Hematopoietic multipotent progenitor cell treated with erythropoietin and hydrocortisone succinate and interleukin-3 and kit ligand, for 17 days (in vitro differentiated cells): ENCODE data around the gene PTPRN2.
"Not testable (repeated sequence)": the region's sequence is repeated elsewhere in the genome, so short reads cannot be mapped to it uniquely, and the experiment has no call there.

Experiments
- DNase-seq: peaks from one replicate; pipeline ENCODE4 v3.0.0-alpha.2; 2015; ENCODE audit warnings: low spot score

The PTPRN2 gene

DNA sequence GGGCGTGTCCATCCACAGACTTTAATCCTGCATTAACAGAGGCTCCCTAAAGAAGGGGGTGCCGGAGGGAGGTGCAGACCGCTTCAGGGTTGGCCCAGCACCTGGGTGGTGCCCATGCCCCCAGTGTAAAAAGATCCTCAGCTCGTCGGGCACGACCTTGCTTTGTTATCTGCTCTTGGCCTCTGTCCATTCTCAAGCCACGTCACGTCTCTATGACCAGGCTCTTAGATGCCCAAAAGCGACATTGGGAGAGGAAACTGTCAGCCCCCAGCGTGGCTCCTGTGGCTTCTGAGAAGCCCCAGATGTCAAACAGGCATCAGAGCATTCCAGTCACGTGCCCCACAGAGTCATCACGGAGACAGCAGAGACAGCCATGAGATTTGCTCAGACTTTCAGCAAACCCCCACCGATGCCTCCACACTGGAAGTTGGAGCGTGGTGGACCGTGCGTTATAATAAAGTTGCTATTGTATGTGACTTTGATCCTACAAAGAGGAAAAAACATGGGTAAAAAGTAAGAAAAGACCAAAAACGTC lies 55.5 kb downstream of the PTPRN2 start:
- no peak for DNase-seq

DNA sequence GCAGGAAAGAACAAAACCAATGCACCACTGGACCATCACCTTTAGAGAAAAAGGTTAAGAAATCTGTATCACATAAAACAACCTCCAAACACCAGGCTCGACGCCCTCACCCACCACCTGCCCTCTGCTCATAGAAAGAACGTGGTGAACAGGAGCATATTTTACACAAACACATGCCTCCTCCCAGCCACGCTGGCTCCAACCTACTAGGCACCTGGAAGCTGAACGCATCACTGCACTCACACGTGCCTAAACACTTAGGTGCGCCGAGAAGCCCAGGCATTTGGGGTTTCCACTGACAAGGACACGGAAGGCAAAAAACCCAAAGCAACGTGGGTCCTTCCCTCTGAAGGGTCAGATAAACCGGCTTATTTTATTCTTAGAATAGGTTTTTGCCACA lies 56.0 kb downstream of the PTPRN2 start:
- no peak for DNase-seq

DNA sequence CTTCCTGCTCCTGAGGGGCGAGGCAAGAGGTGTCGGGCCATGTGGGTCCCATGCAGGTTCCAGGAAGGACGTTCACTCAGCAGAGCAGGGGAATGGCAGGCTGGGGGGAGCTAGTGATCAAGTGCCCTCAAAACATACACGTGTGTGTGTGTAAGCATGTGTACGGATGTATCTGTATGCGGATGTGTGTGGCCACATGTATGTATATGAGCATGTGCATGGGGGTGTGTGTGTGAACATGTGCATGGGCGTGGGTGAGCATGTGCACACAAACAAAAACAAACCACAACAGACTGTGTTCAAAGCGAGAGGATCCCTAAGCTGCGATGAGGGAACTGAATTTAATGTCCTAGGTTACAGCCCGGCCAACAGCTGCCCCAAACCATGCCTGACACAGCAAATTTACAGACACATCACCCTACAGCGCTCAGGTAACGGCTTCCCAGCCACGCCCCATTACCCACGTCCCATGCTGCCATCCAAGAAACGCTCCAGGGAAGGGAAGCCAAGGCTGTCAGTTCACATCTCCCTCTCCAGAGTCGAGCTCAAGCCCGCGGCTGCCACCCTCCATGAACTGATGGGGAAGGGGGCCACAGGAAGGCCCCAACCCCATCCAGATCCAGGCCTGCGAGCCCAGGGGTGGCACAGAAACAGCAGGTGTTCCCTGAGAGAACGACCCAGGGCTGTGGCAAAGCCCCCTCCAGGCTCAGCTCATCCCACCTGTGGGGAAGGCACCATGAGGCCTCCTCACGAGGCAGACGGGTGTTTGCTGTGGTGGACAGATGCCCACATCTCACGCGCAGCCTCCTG lies 56.6 kb downstream of the PTPRN2 start:
- DNase-seq = no peak

DNA sequence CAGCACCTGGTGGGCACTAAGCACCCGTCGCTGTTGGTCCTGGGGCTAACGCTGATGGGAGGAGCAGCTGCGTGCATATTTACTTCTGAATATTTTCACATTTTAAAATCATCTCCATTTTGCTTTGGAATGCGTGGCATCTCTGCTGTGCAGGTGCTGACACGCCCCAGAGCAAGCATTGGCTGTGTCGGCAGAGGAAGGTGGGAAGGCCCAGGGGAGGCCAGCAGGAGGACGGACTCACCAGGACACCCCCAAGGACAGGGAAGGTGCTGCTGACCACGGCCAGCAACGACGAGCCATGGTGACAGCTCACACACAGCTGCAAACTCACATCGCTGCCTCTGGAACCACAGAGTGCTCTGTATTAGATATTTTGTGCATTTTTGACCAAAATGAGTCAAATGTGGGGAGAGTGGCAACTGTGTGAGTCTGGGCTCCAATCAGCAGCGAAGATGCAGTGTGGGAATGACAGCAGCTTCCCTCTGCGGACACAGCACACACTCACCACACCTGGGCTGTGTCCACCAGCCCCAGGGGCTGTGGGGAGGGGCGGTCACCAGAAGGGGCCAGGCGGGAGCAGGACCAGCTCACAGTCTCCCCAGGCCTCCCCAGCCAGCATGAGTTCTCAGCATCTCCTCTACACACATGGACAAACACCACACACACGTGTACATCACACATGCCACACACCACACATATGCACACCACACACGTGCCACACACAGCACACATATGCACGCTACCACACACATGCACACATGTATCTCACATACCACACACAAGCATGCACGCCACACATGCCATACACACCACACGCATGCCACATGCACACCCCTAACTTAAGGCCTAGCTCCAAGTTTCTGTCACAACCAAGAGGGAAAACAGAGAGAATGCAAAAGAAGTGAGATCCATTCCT lies 58.2 kb downstream of the PTPRN2 start:
- DNase-seq = no peak

DNA sequence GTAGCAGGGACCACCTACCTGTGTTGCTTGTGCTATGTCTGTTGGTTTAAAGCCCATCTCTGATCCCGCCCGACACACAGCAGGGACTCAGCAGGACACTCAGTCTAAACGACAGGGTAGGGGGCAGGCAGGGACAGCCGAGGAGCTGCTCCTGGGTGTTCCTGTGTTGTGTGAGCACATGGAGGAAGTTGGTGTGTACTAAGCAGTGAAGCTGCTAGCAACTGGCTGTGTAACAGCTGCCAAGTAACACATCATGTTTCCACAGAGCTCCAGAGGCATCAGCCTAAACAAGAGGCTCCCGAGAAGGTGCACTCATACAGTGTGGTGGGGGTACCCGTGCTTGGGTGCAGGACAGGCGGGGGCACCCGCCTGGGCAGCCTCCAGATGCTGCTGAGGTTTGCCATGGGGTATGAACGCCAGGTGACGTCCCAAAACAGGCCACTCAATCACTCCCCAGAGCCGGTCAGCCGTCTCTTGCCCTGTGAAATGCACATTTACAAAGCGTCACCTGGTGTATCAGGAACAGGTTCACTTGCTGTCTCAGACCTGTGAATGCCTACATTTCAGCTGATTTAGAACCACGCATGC lies 59.6 kb downstream of the PTPRN2 start:
- no peak for DNase-seq

DNA sequence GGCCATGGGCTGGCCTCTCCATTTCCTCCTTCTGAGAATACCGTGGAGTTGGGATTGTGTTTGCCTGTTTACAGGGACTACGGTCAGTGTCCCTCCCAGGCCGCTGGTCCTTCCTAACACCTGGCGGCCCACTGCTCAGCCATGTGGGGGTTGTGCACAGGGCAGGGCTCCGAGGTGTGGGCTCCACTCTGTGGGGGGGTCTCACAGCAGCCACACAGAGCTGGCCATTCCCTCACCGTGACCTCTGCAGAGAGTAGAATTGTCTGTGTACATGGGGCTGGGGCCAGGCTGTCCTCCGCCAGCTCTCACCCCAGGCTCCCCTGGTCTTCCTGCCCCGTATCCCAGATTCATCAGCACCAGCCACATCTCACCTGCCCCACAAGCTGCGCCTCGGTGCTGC lies 60.1 kb downstream of the PTPRN2 start:
- DNase-seq = no peak

DNA sequence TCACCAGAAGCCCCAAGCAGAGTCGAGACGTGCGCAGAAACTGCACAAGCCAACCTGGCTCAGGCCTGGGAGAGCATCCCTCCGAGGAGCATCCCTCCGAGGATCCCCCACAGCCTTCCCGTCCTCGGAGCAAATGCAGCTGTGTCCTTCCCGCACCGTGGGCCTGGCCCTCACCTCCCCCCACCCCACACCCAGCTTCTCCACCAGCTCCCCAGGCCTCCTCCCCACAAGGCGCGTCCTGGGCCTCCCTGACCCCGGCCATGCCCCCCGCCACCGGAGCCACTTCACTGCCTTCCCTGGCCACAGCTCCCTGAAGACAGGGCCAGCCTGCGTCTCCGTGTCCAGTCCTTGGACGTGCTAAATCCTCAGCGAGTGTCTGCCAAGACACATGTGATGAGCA lies 60.6 kb downstream of the PTPRN2 start:
- no peak for DNase-seq

DNA sequence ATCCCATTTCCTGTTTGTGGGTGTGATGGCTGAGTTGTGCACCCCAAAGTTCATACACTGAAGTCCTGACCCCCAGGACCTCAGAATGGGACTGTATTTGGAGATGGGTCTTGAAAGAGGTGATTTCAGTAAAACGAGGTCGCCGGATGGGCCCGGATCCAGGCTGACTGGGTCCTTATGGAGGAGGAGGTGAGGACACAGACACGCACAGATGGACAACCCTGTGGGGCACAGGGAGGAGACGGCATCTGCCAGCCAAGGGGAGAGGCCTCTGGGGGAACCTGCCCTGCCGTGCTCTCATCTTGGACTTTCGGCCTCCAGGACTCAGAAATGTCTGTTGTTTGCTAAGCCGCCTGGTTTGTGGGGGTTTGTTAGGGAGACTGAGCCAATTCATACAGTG lies 61.1 kb downstream of the PTPRN2 start:
- DNase-seq = no peak

DNA sequence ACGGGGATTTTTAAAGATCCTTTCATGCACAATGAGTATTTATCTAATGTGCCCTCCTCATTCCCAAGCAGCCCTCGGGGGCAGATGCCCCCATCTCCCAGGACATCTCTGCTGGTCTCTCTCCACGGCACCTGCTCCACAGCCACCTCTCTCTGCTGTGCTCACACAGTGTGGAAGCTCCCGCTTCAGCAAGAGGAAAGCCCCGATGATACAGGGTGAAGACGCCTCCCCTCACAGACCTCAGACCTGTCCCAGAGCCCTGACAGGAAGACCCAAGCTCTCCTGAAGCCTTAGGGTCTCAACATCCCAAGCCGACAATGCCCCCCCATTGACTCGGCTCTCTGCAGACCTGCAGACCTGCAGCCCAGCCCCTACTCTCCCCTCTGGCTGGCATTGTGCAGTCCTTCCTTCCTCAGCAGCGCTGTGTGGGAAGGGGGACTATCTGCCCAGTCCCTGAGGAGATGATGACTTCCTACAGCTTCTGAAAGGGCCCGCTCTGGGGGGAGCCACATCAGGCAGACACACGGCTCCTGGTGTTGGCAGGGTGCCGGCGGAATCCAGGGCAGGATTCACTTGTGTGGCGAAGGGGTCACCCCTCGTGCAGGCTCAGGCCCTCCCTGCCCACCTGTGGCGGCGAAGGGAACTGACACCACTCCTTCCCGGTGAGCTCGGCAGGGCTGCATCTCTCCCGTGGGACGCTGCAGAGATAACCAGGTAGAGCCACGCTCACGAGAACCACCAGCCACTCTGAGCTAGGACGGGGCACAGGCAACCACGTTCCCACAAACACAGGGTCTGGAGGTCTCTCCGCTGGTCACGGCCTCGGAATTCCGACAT lies 61.8 kb downstream of the PTPRN2 start:
- no peak for DNase-seq

DNA sequence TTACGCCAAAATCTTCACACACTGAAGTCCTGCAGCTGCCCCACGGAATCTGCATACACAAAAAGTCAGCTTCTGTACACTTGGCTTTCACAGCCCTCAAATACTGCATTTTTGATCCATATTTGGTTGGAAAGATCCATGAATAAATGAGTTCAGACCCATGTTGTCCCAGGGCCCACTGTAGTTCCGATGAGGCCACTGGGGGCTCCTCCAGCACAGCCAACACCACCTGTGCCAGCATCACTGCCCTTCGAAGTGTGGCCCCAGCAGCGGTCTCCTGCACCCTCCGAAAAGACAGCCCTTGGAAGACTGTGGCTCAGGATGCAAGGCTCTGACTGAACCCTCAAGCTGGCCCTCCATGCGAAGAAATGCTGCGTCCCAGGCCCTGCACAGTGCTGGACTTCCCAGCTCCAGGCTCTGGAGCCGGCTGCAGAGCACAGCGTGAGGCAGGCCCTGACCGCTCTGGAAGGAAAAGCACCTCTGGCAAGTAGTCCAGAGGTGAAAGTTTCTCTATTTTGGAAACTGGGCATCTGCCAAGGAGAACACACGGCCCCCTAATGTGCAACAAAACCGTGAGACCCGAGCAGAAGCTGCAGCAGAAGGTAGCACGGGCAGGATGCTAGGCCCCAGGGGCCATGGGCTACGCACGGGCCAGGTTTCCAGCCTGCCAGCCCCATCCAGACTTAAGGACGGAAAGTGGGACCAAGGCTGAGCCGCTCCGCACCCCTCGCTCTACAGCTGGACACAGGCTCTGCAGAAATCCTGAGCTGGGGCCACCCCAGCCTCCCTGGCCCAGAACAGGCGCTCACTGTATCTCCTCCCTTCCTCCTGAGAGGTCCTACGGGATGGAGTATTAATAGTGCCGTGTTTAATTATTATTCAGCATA lies 62.6 kb downstream of the PTPRN2 start:
- no peak for DNase-seq

DNA sequence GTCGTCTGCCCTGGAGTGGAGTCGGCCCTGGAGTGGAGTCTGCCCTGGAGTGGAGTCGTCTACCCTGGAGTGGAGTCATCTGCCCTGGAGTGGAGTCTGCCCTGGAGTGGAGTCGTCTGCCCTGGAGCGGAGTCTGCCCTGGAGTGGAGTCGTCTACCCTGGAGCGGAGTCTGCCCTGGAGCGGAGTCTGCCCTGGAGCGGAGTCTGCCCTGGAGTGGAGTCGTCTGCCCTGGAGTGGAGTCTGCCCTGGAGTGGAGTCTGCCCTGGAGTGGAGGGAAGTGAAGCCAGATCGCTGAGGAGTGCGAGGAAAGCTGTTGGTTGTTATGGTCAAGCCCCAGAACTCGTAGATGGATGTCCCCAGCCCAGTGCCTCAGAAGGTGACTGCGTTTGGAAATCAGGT lies 63.3 kb downstream of the PTPRN2 start:
- DNase-seq = not testable (repeated sequence)

DNA sequence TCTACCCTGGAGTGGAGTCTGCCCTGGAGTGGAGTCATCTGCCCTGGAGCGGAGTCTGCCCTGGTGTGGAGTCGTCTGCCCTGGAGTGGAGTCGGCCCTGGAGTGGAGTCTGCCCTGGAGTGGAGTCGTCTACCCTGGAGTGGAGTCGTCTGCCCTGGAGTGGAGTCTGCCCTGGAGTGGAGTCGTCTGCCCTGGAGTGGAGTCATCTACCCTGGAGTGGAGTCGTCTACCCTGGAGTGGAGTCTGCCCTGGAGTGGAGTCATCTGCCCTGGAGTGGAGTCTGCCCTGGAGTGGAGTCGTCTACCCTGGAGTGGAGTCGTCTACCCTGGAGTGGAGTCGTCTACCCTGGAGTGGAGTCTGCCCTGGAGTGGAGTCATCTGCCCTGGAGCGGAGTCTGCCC lies 63.7 kb downstream of the PTPRN2 start:
- not testable (repeated sequence) for DNase-seq

DNA sequence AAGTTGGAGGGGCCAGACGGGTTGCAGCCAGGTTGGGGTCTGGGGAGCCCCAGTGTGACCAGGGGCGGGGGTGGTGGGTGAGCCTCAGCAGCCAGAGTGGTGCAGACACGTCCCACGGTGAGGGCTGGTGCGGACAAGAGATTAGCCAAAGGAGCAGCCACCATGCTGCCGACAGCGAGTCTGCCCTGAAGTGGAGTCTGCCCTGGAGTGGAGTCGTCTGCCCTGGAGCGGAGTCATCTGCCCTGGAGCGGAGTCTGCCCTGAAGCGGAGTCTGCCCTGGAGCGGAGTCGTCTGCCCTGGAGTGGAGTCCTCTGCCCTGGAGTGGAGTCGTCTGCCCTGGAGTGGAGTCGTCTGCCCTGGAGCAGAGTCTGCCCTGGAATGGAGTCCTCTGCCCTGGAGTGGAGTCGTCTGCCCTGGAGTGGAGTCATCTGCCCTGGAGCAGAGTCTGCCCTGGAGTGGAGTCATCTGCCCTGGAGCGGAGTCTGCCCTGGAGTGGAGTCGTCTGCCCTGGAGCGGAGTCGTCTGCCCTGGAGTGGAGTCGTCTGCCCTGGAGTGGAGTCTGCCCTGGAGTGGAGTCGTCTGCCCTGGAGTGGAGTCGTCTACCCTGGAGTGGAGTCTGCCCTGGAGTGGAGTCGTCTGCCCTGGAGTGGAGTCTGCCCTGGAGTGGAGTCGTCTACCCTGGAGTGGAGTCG lies 64.3 kb downstream of the PTPRN2 start:
- DNase-seq = not testable (repeated sequence)

DNA sequence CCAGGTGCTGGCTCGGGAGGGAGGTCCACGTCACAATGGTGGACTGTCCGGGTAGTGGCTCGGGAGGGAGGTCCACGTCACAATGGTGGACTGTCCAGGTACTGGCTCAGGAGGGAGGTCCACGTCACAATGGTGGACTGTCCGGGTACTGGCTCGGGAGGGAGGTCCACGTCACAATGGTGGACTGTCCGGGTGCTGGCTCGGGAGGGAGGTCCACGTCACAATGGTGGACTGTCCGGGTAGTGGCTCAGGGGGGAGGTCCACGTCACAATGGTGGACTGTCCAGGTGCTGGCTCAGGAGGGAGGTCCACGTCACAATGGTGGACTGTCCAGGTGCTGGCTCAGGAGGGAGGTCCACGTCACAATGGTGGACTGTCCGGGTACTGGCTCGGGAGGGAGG lies 65.8 kb downstream of the PTPRN2 start:
- DNase-seq = not testable (repeated sequence)

DNA sequence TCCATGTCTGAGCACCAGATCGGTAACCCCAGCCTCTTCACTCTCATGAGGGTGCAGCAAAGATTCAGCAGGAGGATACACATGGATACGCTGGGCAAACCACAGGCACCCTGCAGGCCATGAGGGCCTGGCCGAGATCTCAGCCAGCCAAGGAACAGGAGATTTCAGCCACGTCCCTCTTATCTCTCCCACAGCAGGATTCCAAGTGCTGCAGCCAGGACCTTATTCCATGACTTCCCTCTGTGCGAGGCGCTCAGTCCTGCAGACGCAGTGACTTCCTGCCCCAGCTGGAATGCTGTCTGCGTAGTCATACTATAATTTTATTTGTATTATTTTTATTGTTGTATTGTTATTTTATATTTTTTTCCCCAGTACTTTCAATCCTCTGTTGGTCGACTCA lies 66.8 kb downstream of the PTPRN2 start:
- DNase-seq = no peak

DNA sequence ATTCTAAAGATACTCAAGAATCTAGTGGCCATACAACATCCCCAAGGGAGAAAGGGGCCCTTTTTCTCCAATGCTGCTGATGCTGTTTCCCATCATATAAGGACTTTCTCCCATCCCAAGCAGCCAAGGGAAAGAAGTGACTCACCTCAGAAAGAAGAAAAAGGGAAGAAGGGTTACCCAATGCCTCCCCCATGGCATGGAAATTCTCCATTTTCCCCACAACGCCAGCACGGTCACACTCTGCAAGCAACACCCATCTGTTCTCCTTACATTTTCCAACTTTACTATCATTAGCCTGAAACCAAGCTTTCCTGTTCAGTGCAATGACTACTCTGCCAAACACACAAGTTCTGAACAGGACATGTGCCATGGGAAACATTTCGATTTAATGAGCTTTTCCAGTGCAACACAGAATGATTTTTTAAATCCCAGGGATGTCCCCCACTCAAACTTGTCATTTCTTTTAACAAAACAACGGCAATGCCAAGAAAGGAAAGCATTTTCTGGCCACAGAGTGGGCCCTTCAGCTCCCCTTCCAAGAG lies 67.9 kb downstream of the PTPRN2 start:
- DNase-seq = no peak

DNA sequence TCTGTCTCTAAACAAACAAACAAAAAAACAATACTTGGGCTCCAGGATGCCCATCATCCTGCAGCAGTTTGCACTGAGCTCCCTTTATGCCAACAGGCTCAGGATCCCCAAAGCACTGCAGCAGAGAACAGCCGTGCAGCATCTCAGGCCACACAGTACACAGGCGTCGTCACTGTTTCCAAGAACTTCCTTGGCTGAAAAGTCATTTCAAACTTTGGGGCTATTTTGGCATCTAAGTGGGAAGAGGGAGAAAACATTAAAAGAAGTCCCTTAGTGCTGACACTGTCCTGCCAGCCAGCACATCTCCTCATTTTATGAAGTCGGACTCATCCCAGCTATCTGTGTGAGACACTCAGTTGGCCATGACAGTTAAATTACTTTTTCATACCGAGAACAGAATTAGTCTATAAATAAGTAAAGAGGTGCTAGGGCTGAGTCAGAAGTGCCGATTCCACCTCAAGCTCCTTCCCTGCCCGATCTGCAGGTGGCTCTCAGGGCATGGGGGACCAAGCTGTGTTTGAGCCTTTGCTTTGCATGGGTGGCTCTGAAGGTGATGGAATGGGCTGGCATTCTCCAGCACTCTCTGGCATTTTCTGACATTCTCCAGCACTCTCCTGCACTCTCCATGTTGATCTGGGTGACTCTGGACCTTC lies 68.5 kb downstream of the PTPRN2 start:
- no peak for DNase-seq

DNA sequence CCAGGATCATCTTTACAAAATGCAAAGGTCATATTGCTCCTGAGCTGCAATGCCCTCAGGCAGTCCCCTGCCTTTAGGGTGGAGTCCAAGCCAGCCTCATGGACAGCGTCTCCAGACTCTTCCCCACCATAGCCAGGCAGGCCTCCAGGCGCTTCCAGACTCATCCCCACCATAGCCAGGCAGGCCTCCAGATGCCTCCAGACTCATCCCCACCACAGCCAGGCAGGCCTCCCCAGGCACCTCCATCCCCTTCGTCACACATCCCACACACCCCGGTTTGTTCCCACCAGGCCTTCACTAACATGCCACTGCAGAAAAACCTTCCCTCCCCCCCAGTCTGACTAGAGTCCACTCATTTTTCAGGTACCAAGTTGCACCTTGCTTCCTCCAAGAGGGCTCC lies 70.1 kb downstream of the PTPRN2 start:
- no peak for DNase-seq

DNA sequence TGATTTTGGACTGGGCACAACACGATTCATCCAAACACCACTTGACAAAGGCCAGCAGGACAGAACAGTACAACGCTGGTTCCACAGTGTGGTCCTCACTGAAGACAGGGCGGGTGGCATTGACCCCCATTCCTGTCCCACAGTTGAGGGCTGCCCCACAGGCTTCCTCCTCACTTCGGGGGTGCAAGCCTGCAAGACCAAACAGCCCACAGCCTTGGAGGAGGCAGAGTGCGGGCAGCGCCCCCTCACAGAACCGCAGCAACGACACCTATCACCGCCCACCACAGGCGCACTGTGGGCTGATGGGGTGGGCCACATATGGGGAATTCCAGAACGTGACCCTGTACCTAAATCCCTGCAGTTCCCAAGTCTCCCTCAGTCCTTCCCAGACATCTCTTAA lies 70.6 kb downstream of the PTPRN2 start:
- DNase-seq = no peak
